Peyer's patch (tissue), 4 donors: Measurements from ENCODE around the gene TMEM132C.

ENCODE experiments used
- CTCF ChIP-seq, 6 experiments: fragments of 450-650 bp in 4 of 6; fragments of 200-600 bp in 2 of 6; sonication (generic) in 1 of 6; IDR thresholded peaks; one replicate each; pipeline ENCODE4 v1.5.1; 2017 to 2019; ENCODE audit warnings: antibody characterized with exemption in 6 of 6, mild to moderate bottlenecking in 3 of 6, moderate library complexity in 1 of 6
- POLR2A ChIP-seq, 2 donors: fragments of 450-650 bp; IDR thresholded peaks; one replicate each; pipeline ENCODE4 v1.5.1; 2017; ENCODE audit warnings: antibody characterized with exemption in 2 of 2, mild to moderate bottlenecking in 2 of 2, moderate library complexity in 2 of 2

GRCh38 chr12:128326406-128326805 lies 59.4 kb downstream of the TMEM132C start:
- TF ChIP-seq POLR2A (IDR thresholded peaks at IDR 0.05) (no peak), CTCF (IDR thresholded peaks at IDR 0.05) (no peak)
